Panc1 (cell line): ENCODE data around the gene CD84.

Source experiments
- CTCF ChIP-seq: fragments of 450-650 bp; IDR thresholded peaks from 2 replicates; pipeline ENCODE4 v1.5.1; 2017; ENCODE audit warnings: mild to moderate bottlenecking
- POLR2AphosphoS5 ChIP-seq: IDR thresholded peaks from 2 replicates; pipeline ENCODE4 v1.6.1; 2012; ENCODE audit warnings: mild to moderate bottlenecking, low read depth, low read length, moderate library complexity
- REST ChIP-seq, 2 experiments: IDR thresholded peaks; 2 replicates each; pipeline ENCODE4 v1.6.1; 2011 to 2012; ENCODE audit warnings: low read depth in 2 of 2, control low read depth in 1 of 2, low read length in 1 of 2, mild to moderate bottlenecking in 1 of 2, moderate library complexity in 1 of 2; ENCODE audit not compliant: insufficient read depth in 1 of 2
- SIN3A ChIP-seq: IDR thresholded peaks from 2 replicates; pipeline ENCODE4 v1.6.1; 2012; ENCODE audit warnings: low read depth, mild to moderate bottlenecking, low read length, moderate library complexity, borderline replicate concordance; ENCODE audit not compliant: insufficient read depth
- TCF7L2 ChIP-seq: IDR thresholded peaks from 2 replicates; pipeline ENCODE4 v1.6.1; 2011; ENCODE audit warnings: mild to moderate bottlenecking, low read depth, low read length, inconsistent platforms

GRCh38 chr1:160605792-160606479 lies 26.6 kb upstream of the CD84 start:
- TF ChIP-seq CTCF (no peak), POLR2AphosphoS5 (no peak), SIN3A (no peak), REST (IDR thresholded peaks at IDR 0.05; ENCODE audit: insufficient read depth in 1 of 2, low read depth in 2 of 2, low read length in 1 of 2) (no peak), TCF7L2 (no peak)
